GM10847 (cell line): ENCODE measurements around the gene SIRT3.

Source experiments
- POLR2A ChIP-seq: IDR thresholded peaks from 2 replicates; pipeline ENCODE4 v1.6.1; 2011; ENCODE audit not compliant: insufficient read length; ENCODE audit errors: extremely low read depth

SIRT3 gene

GRCh38 chr11:235997-236773 is at the start of gene SIRT3:
SIRT3 (minus strand) TSS chr11:236342; CDS start chr11:236328, 14 bp downstream.
- TF ChIP-seq POLR2A: peak; percentile 74

GRCh38 chr11:285894-286220 is 49.7 kb upstream of the SIRT3 start:
- TF ChIP-seq POLR2A: no peak

- no peak for TF ChIP-seq POLR2A
These were observed 49.1 kb upstream of the SIRT3 start for GRCh38 chr11:285021-285893.

- no peak for TF ChIP-seq POLR2A
These were observed 48.2 kb upstream of the SIRT3 start for GRCh38 chr11:284105-285020.

- TF ChIP-seq POLR2A: no peak
These were observed 47.4 kb upstream of the SIRT3 start for GRCh38 chr11:283405-284104.

GRCh38 chr11:282630-283360 is 46.7 kb upstream of the SIRT3 start:
- no peak for TF ChIP-seq POLR2A

- no peak for TF ChIP-seq POLR2A
These were observed 46.0 kb upstream of the SIRT3 start for GRCh38 chr11:282171-282570.

- no peak for TF ChIP-seq POLR2A
These were observed 45.5 kb upstream of the SIRT3 start for GRCh38 chr11:281486-282161.

GRCh38 chr11:280706-281485 is 44.8 kb upstream of the SIRT3 start:
- TF ChIP-seq POLR2A: no peak

GRCh38 chr11:279966-280705 is 44.0 kb upstream of the SIRT3 start:
- TF ChIP-seq POLR2A: no peak

GRCh38 chr11:279040-279965 is 43.2 kb upstream of the SIRT3 start:
- no peak for TF ChIP-seq POLR2A
